HepG2 (cell line): ENCODE data around the gene TIFAB.

Experiments used
- FOXK1 ChIP-seq: sonication (generic); formaldehyde crosslinking; IDR thresholded peaks from 2 replicates; pipeline ENCODE4 v1.4.0; 2020; ENCODE audit warnings: low read depth, missing genetic modification reagents, borderline replicate concordance
- GABPA ChIP-seq, 2 experiments: IDR thresholded peaks; 2 replicates each; pipeline ENCODE4 v1.6.1; 2011 to 2016; ENCODE audit warnings: low read depth in 2 of 2, low read length in 1 of 2, missing biosample characterization in 1 of 2, missing genetic modification characterization in 1 of 2
- HDAC6 ChIP-seq: fragments of 200-600 bp; sonication (generic); IDR thresholded peaks from 2 replicates; pipeline ENCODE4 v1.7.0; 2017; ENCODE audit warnings: mild to moderate bottlenecking, antibody characterized with exemption, low read length, low read depth
- IRF1 ChIP-seq: sonication (generic); formaldehyde crosslinking; IDR thresholded peaks from 2 replicates; pipeline ENCODE4 v1.4.0; 2020; ENCODE audit warnings: low read depth, mild to moderate bottlenecking, missing genetic modification reagents
- POLR2AphosphoS5 ChIP-seq: IDR thresholded peaks from 2 replicates; pipeline ENCODE4 v1.6.1; 2012; ENCODE audit warnings: low read depth, low read length
- RFX5 ChIP-seq: IDR thresholded peaks from 2 replicates; pipeline ENCODE4 v1.6.1; 2011; ENCODE audit warnings: low read depth, low read length, improper control_type of control experiment
- ZNF326 ChIP-seq: sonication (generic); formaldehyde crosslinking; IDR thresholded peaks from 2 replicates; pipeline ENCODE4 v1.4.0; 2020; ENCODE audit warnings: missing genetic modification reagents, borderline replicate concordance
- ZNF605 ChIP-seq: sonication (generic); formaldehyde crosslinking; IDR thresholded peaks from 2 replicates; pipeline ENCODE4 v1.8.0; 2022; ENCODE audit warnings: mild to moderate bottlenecking, missing genetic modification reagents
- ZNF607 ChIP-seq: sonication (generic); formaldehyde crosslinking; IDR thresholded peaks from 2 replicates; pipeline ENCODE4 v1.5.1; 2020; ENCODE audit warnings: missing genetic modification reagents, mild to moderate bottlenecking, borderline replicate concordance
- ZNF768 ChIP-seq: sonication (generic); formaldehyde crosslinking; IDR thresholded peaks from 2 replicates; pipeline ENCODE4 v1.4.0; 2020; ENCODE audit warnings: missing genetic modification reagents
- TF ChIP-seq, protein P1 (sequence below): sonication (generic); formaldehyde crosslinking; IDR thresholded peaks from 2 replicates; pipeline ENCODE4 v1.4.0; 2020; ENCODE audit warnings: missing genetic modification reagents
- TF ChIP-seq, protein P2 (sequence below): sonication (generic); formaldehyde crosslinking; IDR thresholded peaks from one replicate; pipeline ENCODE4 v1.5.1; 2020; ENCODE audit warnings: mild to moderate bottlenecking, missing genetic modification reagents; ENCODE audit errors: not compliant biosample characterization
- TF ChIP-seq, protein P3 (sequence below): sonication (generic); formaldehyde crosslinking; IDR thresholded peaks from 2 replicates; pipeline ENCODE4 v1.5.0; 2020; ENCODE audit warnings: mild to moderate bottlenecking, missing genetic modification reagents, moderate library complexity

DNA sequence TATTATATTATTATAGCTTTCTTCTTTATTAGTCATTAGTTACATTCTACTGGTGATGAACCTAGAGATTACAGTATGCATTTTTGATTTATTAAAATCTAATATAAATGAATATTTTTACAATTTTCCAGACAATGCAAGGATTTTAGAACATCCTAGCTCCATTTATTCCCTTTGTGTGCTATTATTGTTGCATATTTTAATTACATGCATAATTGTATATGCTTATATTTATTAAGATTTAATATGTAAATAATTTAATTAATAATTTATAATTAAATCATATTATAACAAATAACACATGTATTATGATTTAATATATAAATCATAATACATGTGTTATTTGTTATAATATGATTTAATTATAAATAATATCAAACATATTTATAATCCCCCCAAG, 29.7 kb downstream of the TIFAB start:
- TF ChIP-seq ZNF768 (no peak), HDAC6 (no peak), RFX5 (no peak), ZNF326 (no peak), FOXK1 (CRISPR knock-in tag) (no peak), GABPA (IDR thresholded peaks at IDR 0.05; ENCODE audit: low read depth, low read length) (no peak), GABPA (CRISPR knock-in tag; IDR thresholded peaks at IDR 0.05; ENCODE audit: low read depth) (no peak), POLR2AphosphoS5 (no peak), IRF1 (CRISPR knock-in tag) (no peak), ZNF607 (CRISPR knock-in tag) (no peak), ZNF605 (CRISPR knock-in tag) (no peak)
- TF ChIP-seq, protein P1, sequence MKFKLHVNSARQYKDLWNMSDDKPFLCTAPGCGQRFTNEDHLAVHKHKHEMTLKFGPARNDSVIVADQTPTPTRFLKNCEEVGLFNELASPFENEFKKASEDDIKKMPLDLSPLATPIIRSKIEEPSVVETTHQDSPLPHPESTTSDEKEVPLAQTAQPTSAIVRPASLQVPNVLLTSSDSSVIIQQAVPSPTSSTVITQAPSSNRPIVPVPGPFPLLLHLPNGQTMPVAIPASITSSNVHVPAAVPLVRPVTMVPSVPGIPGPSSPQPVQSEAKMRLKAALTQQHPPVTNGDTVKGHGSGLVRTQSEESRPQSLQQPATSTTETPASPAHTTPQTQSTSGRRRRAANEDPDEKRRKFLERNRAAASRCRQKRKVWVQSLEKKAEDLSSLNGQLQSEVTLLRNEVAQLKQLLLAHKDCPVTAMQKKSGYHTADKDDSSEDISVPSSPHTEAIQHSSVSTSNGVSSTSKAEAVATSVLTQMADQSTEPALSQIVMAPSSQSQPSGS (CRISPR knock-in tag) = no peak
- TF ChIP-seq, protein P2, sequence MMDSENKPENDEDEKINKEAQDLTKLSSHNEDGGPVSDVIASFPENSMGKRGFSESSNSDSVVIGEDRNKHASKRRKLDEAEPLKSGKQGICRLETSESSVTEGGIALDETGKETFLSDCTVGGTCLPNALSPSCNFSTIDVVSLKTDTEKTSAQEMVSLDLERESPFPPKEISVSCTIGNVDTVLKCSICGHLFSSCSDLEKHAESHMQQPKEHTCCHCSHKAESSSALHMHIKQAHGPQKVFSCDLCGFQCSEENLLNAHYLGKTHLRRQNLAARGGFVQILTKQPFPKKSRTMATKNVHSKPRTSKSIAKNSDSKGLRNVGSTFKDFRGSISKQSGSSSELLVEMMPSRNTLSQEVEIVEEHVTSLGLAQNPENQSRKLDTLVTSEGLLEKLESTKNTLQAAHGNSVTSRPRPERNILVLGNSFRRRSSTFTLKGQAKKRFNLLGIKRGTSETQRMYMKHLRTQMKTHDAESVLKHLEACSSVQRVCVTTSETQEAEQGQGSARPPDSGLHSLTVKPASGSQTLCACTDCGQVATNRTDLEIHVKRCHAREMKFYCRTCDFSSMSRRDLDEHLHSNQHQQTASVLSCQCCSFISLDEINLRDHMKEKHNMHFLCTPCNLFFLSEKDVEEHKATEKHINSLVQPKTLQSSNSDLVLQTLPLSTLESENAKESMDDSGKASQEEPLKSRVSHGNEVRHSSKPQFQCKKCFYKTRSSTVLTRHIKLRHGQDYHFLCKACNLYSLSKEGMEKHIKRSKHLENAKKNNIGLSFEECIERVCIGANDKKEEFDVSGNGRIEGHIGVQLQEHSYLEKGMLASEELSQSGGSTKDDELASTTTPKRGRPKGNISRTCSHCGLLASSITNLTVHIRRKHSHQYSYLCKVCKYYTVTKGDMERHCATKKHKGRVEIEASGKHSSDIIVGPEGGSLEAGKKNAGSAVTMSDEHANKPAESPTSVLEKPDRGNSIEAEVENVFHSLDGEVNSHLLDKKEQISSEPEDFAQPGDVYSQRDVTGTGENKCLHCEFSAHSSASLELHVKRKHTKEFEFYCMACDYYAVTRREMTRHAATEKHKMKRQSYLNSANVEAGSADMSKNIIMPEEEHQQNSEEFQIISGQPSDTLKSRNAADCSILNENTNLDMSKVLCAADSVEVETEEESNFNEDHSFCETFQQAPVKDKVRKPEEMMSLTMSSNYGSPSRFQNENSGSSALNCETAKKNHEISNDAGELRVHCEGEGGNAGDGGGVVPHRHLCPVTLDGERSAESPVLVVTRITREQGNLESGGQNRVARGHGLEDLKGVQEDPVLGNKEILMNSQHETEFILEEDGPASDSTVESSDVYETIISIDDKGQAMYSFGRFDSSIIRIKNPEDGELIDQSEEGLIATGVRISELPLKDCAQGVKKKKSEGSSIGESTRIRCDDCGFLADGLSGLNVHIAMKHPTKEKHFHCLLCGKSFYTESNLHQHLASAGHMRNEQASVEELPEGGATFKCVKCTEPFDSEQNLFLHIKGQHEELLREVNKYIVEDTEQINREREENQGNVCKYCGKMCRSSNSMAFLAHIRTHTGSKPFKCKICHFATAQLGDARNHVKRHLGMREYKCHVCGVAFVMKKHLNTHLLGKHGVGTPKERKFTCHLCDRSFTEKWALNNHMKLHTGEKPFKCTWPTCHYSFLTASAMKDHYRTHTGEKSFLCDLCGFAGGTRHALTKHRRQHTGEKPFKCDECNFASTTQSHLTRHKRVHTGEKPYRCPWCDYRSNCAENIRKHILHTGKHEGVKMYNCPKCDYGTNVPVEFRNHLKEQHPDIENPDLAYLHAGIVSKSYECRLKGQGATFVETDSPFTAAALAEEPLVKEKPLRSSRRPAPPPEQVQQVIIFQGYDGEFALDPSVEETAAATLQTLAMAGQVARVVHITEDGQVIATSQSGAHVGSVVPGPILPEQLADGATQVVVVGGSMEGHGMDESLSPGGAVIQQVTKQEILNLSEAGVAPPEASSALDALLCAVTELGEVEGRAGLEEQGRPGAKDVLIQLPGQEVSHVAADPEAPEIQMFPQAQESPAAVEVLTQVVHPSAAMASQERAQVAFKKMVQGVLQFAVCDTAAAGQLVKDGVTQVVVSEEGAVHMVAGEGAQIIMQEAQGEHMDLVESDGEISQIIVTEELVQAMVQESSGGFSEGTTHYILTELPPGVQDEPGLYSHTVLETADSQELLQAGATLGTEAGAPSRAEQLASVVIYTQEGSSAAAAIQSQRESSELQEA (CRISPR knock-in tag) = no peak
- TF ChIP-seq, protein P3, sequence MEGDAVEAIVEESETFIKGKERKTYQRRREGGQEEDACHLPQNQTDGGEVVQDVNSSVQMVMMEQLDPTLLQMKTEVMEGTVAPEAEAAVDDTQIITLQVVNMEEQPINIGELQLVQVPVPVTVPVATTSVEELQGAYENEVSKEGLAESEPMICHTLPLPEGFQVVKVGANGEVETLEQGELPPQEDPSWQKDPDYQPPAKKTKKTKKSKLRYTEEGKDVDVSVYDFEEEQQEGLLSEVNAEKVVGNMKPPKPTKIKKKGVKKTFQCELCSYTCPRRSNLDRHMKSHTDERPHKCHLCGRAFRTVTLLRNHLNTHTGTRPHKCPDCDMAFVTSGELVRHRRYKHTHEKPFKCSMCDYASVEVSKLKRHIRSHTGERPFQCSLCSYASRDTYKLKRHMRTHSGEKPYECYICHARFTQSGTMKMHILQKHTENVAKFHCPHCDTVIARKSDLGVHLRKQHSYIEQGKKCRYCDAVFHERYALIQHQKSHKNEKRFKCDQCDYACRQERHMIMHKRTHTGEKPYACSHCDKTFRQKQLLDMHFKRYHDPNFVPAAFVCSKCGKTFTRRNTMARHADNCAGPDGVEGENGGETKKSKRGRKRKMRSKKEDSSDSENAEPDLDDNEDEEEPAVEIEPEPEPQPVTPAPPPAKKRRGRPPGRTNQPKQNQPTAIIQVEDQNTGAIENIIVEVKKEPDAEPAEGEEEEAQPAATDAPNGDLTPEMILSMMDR = no peak
